IMR-90 (cell line): ENCODE data around the gene OR5A2. TPM values are rescaled to one million over a fixed set of nuclear protein-coding genes. Genes with fewer than 3 reads are reported as not detected.

ENCODE experiments used
- ATAC-seq: fragments of 200-7000 bp; cut with Tn5 transposase; 2 replicates; pipeline ENCODE4 v1.9.1; 2020; ENCODE audit warnings: low read depth, mild to moderate bottlenecking, moderate library complexity
- BruUV-seq: library from RNA; stranded (reverse); fragments of 400-500 nt; replicated peaks from 2 replicates; lab custom pipeline; 2021; lab: Mats Ljungman, UMichigan
- CTCF ChIA-PET: fragments of 300-600 bp; formaldehyde crosslinking; extraction: SDS; loops from one replicate; lab custom pipeline; 2021; ENCODE audit warnings: antibody characterized with exemption; lab: Yijun Ruan, JAX
- POLR2A ChIA-PET: fragments of 300-600 bp; sonication (Branson Sonifier 250); formaldehyde crosslinking; loops from one replicate; lab custom pipeline; 2022; ENCODE audit warnings: antibody characterized with exemption; ENCODE audit not compliant: unreplicated experiment; lab: Charles Lee
- DNase-seq: peaks from one replicate; pipeline ENCODE4 v3.0.0; 2013
- H2AFZ ChIP-seq: replicated peaks from 2 replicates; pipeline ENCODE3; 2013; ENCODE audit warnings: low read length, mild to moderate bottlenecking; ENCODE audit not compliant: poor library complexity
- H2AK5ac ChIP-seq: 2 replicates; pipeline ENCODE4 v1.6.1; 2013; ENCODE audit warnings: low read depth, low read length, inconsistent platforms
- H2AK9ac ChIP-seq: replicated peaks from 2 replicates; pipeline ENCODE3; 2013; ENCODE audit warnings: mild to moderate bottlenecking, low read depth, low read length, moderate library complexity; ENCODE audit not compliant: poor library complexity
- H2BK120ac ChIP-seq: 2 replicates; pipeline ENCODE4 v1.6.1; 2013; ENCODE audit warnings: low read depth, low read length, inconsistent platforms
- H2BK15ac ChIP-seq: 3 replicates; pipeline ENCODE4 v1.6.1; 2013; ENCODE audit warnings: low read depth, low read length, inconsistent platforms
- H2BK20ac ChIP-seq: 2 replicates; pipeline ENCODE4 v1.6.1; 2013; ENCODE audit warnings: low read depth, mild to moderate bottlenecking, inconsistent platforms, low read length, moderate library complexity
- H2BK5ac ChIP-seq: 2 replicates; pipeline ENCODE4 v1.6.1; 2013; ENCODE audit warnings: mild to moderate bottlenecking, low read depth, low read length, inconsistent platforms; ENCODE audit not compliant: poor library complexity, severe bottlenecking
- H3K14ac ChIP-seq: replicated peaks from 2 replicates; pipeline ENCODE4 v1.6.1; 2013; ENCODE audit warnings: low read depth, low read length, inconsistent platforms
- H3K18ac ChIP-seq: 2 replicates; pipeline ENCODE4 v1.6.1; 2013; ENCODE audit warnings: low read depth, low read length, control low read depth
- H3K23ac ChIP-seq: 2 replicates; pipeline ENCODE4 v1.6.1; 2013; ENCODE audit warnings: low read depth, low read length, inconsistent platforms
- H3K27ac ChIP-seq: 2 replicates; pipeline ENCODE4 v1.5.1; 2013; ENCODE audit warnings: mild to moderate bottlenecking, control low read depth, low read length; ENCODE audit not compliant: insufficient read depth
- H3K27me3 ChIP-seq: 2 replicates; pipeline ENCODE4 v1.6.1; 2013; ENCODE audit warnings: low read length; ENCODE audit not compliant: control insufficient read depth, insufficient read depth
- H3K36me3 ChIP-seq: 2 replicates; pipeline ENCODE4 v1.6.1; 2013; ENCODE audit warnings: low read length, mixed read lengths; ENCODE audit not compliant: control insufficient read depth, insufficient read depth
- H3K4ac ChIP-seq: 2 replicates; pipeline ENCODE4 v1.6.1; 2013; ENCODE audit warnings: low read depth, low read length, inconsistent platforms
- H3K4me1 ChIP-seq: 2 replicates; pipeline ENCODE4 v1.6.1; 2013; ENCODE audit warnings: low read length, mixed read lengths; ENCODE audit not compliant: control insufficient read depth, insufficient read depth
- H3K4me2 ChIP-seq: 2 replicates; pipeline ENCODE4 v1.6.1; 2013; ENCODE audit warnings: low read depth, mild to moderate bottlenecking, control low read depth, low read length, moderate library complexity
- H3K4me3 ChIP-seq: 2 replicates; pipeline ENCODE4 v1.5.1; 2013; ENCODE audit warnings: low read depth, mild to moderate bottlenecking, control low read depth, low read length, moderate library complexity; ENCODE audit not compliant: insufficient read depth
- H3K56ac ChIP-seq: 2 replicates; pipeline ENCODE4 v1.6.1; 2013; ENCODE audit warnings: low read length, inconsistent platforms; ENCODE audit not compliant: insufficient read depth; ENCODE audit errors: extremely low read depth
- H3K79me1 ChIP-seq, 2 experiments: 2 replicates each; pipeline ENCODE4 v1.6.1; 2013; ENCODE audit warnings: low read length in 2 of 2, inconsistent platforms in 1 of 2, low read depth in 1 of 2
- H3K9ac ChIP-seq: 2 replicates; pipeline ENCODE4 v1.6.1; 2013; ENCODE audit warnings: low read depth, low read length, control low read depth
- H3K9me1 ChIP-seq: 2 replicates; pipeline ENCODE4 v1.6.1; 2013; ENCODE audit warnings: low read length, inconsistent platforms; ENCODE audit not compliant: insufficient read depth
- H3K9me3 ChIP-seq: 2 replicates; pipeline ENCODE4 v1.6.1; 2013; ENCODE audit warnings: low read length; ENCODE audit not compliant: control insufficient read depth, insufficient read depth
- H4K20me1 ChIP-seq: 2 replicates; pipeline ENCODE4 v1.6.1; 2013; ENCODE audit warnings: low read length, inconsistent platforms; ENCODE audit not compliant: insufficient read depth
- H4K5ac ChIP-seq: 2 replicates; pipeline ENCODE4 v1.6.1; 2013; ENCODE audit warnings: mild to moderate bottlenecking, low read depth, low read length, control low read depth
- H4K8ac ChIP-seq, 2 experiments: 2 replicates each; pipeline ENCODE4 v1.6.1; 2013; ENCODE audit warnings: low read depth in 2 of 2, low read length in 2 of 2, control low read depth in 1 of 2, inconsistent platforms in 1 of 2
- H4K91ac ChIP-seq: 2 replicates; pipeline ENCODE4 v1.6.1; 2013; ENCODE audit warnings: low read depth, low read length, inconsistent platforms; ENCODE audit not compliant: insufficient read depth
- RAD21 ChIP-seq: IDR thresholded peaks from 2 replicates; pipeline ENCODE4 v1.6.1; 2012; ENCODE audit warnings: low read length, improper control_type of control experiment
- RCOR1 ChIP-seq: IDR thresholded peaks from 2 replicates; pipeline ENCODE4 v1.6.1; 2012; ENCODE audit warnings: mild to moderate bottlenecking, low read length, improper control_type of control experiment; ENCODE audit not compliant: insufficient replicate concordance
- dilution Hi-C: fragments of 300-500 bp; cut with HindIII; formaldehyde crosslinking; loops from one replicate; pipeline ENCODE4 v1.14.3; 2018; ENCODE audit warnings: low sequenced_read_pairs; ENCODE audit not compliant: unreplicated experiment
- in situ Hi-C: fragments of 300-500 bp; cut with MboI; formaldehyde crosslinking; loops from 3 replicates; pipeline ENCODE4 v1.14.3; 2019; ENCODE audit warnings: low sequenced_read_pairs, inconsistent platforms, mixed read lengths
- intact Hi-C: fragments of 100-400 bp; cut with micrococcal nuclease; formaldehyde crosslinking; loops from 2 replicates; pipeline ENCODE4 v1.10.0; 2022
- polyA plus RNA-seq, 3 experiments: library from polyadenylated mRNA; depleted of rRNA; stranded (reverse); fragments of >200 nt; gene quantifications; 2 replicates each; pipeline ENCODE4 v1.2.3, GENCODE V29; 2012; ENCODE audit warnings: low replicate concordance in 1 of 3
- total RNA-seq: library from RNA; depleted of rRNA; stranded (reverse); fragments of >200 nt; gene quantifications from 2 replicates; pipeline ENCODE4 v1.2.3, GENCODE V29; 2012

OR5A2 gene
- total and polyA plus RNA-seq, 2 of the 4 experiments (the other 2 are of a cell fraction): not detected

DNA sequence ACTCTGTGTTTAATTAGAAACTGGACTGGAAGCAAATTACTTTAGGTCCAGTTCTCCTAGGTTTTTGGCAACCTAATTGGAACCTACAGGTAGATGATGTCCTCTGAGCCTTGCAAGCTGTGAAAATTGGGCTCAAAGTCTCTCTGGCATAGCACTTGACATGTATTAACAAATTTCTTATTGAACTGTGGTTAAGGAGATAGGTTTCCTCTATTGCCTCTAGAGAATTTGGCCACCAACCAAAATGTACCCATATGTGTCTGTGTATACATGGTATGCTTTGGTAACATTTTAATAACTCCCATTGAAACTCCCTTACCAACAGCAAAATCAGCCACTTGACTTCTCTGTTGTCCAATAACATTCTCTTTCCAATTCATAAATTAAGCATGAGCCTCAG, 46.8 kb upstream of the OR5A2 start, which contains the start of gene OR4D10:
TSS of gene OR4D10 (plus strand) at position 301 of the 400 bp plus-strand sequence. CDS start 4,115 bp downstream, outside the sequence.
- Histone ChIP-seq H3K23ac (no peak within 1 kb of the TSS), H3K4ac (no peak within 1 kb of the TSS), H3K56ac (no peak within 1 kb of the TSS), H3K4me2 (no peak within 1 kb of the TSS), H4K5ac (no peak within 1 kb of the TSS), H3K14ac (no peak within 1 kb of the TSS), H4K20me1 (no peaks in the 10 kb centered on the region), H2BK5ac (no peak within 1 kb of the TSS), H2AK9ac (no peak within 1 kb of the TSS), H3K27me3 (no peaks in the 10 kb centered on the region), H2AK5ac (no peak within 1 kb of the TSS), H2AFZ (no peak within 1 kb of the TSS), H2BK20ac (no peak within 1 kb of the TSS), H3K9ac (no peak within 1 kb of the TSS), H4K91ac (no peak within 1 kb of the TSS), H3K4me3 (no peak within 1 kb of the TSS), H3K9me1 (no peaks in the 10 kb centered on the region), H4K8ac (no peak within 1 kb of the TSS), H3K36me3 (no peaks in the 10 kb centered on the region), H3K27ac (no peak within 1 kb of the TSS), H2BK120ac (no peak within 1 kb of the TSS), H3K18ac (no peak within 1 kb of the TSS), H2BK15ac (no peak within 1 kb of the TSS), H3K4me1 (no peaks in the 10 kb centered on the region), H3K79me1 (no peaks in the 10 kb centered on the region), H3K9me3 (no peaks in the 10 kb centered on the region)
- ATAC-seq: no peak
- no TSS peak for BruUV-seq
- intact Hi-C loops: no loop called here
- no peak for TF ChIP-seq RCOR1
- no peak for TF ChIP-seq RAD21
- in situ Hi-C loops: no loop called here
- DNase-seq: no peak
- CTCF ChIA-PET: no interaction called here
- dilution Hi-C loops: no loop called here
- POLR2A ChIA-PET: no interaction called here
